NCI-H128 (cell line): Measurements from ENCODE around the gene CNOT6.
A peak's percentile ranks its signal among the peaks of the same experiment; 100 is the strongest.
"Not testable (repeated sequence)": the region's sequence is repeated elsewhere in the genome, so short reads cannot be mapped to it uniquely, and the experiment has no call there.

Experiments used
- DNase-seq: peaks from one replicate; lab custom pipeline; 2025; ENCODE audit not compliant: unreplicated experiment; lab: John Stamatoyannopoulos, UW

The CNOT6 gene

GRCh38 chr5:180470966-180471582 lies 23.1 kb upstream of the CNOT6 start:
- DNase-seq, result peak; percentile 6

DNA sequence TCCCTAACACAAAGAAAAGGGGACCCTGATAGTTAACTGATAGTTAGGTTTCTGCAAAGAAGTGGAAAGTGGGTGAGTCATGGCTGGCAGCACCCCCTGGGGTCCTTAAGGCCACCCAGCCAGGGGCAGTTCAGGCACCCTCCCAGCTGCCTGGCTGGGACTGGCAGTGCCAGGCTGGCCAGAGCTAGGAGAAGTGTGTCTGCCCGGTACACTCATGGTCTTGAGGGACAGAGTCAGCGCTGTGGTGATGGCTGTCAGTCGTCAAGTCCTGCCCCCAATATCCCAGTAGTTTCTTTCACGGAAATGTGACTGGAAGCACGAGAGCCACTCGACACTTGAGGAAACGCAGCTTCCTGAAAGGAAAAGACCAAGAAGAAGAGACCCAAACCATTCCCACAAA lies 22.3 kb upstream of the CNOT6 start:
- no peak for DNase-seq

- no peak for DNase-seq
These were observed 21.9 kb upstream of the CNOT6 start for GRCh38 chr5:180472269-180472668.

- DNase-seq, result not testable (repeated sequence)
These were observed 20.8 kb upstream of the CNOT6 start for GRCh38 chr5:180473386-180473785.

- DNase-seq, result no peak
These were observed 19.6 kb upstream of the CNOT6 start for GRCh38 chr5:180474569-180474968.

- not testable (repeated sequence) for DNase-seq
These were observed 18.1 kb upstream of the CNOT6 start for GRCh38 chr5:180475969-180476524.

DNA sequence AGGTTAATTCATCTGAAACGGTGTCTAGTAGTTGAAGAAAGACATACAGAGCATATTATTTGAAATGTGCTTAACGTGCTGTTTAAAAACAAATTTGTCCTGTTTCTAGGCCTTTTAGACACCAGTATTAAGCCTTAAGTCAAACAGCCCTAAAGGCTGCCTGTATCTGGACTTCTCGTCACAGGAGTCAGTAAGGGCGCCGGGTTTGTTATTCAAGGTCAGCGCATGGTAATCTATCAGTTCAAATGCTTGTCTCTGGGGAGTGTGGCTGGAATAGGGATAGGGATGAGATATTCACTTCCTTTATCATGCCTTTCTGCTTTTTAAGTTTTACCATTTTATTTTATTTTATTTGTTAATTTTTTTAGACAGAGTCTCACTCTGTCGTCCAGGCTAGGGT lies 9.4 kb upstream of the CNOT6 start:
- no peak for DNase-seq

DNA sequence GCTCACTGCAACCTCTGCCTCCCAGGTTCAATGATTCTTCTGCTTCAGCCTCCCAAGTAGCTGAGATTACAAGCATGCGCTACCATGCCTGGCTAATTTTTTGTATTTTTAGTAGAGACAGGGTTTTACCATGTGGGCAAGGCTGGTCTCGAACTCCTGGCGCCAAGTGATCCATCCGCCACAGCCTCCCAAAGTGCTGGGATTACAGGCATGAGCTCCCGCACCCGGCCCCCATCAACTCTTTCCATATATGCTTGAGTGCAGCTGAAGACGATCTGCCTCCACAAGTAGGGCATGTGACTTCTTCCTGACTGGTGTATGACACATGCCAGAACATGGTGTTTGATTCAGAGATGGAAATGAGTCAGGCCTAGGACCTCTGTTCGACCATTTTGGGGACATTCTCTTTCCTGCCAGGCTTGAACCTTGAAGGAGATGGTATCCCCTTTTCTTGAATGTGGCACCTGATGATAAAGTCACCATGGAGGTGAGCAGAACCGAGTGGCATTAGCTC lies 7.5 kb upstream of the CNOT6 start:
- DNase-seq, result no peak

DNA sequence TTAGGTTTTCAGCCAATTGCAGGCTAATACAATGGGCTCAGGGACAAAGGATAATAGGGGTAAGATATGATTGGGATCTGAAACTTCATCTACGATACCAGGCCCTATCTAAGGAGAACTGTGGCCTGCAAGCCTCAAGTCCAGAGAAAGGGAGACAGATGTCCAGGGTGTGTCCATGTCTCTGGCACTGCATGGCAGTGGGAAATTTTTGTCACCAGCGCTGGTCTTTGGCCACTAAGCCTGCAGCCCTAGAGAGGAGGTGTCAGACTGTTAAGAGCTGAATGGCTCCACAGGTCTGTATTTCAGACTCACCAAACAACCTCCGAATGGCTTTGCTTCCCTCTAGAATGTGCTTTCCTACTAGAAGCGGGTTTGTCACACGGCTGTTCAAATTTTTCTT lies 6.6 kb upstream of the CNOT6 start:
- DNase-seq, result no peak

- DNase-seq, result no peak
These were observed 2.7 kb upstream of the CNOT6 start for GRCh38 chr5:180491496-180491895.

GRCh38 chr5:180492226-180492903 lies 1.8 kb upstream of the CNOT6 start:
- no peak for DNase-seq

- DNase-seq, result no peak
These were observed 467 bp downstream of the CNOT6 start for GRCh38 chr5:180494510-180495181.

DNA sequence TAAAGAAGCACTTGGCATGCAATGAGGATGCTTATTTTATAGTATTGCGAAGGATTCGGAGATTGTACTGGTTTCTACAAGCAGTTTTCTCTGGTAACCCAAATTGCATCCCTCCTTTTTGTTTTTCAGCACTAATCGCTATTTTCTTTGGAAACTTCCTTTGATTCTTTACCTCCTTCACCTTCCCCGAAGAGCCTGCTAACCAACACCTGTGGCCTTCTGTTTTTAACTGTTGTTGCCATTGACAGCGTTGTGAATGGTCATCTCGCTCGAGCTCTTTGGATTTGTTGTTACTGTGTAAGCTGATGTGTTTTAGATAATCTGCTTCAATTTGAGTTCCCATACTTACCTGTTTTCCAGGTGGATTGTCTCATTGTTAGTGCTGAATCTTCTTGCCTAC lies 1.1 kb downstream of the CNOT6 start:
- DNase-seq, result no peak

DNA sequence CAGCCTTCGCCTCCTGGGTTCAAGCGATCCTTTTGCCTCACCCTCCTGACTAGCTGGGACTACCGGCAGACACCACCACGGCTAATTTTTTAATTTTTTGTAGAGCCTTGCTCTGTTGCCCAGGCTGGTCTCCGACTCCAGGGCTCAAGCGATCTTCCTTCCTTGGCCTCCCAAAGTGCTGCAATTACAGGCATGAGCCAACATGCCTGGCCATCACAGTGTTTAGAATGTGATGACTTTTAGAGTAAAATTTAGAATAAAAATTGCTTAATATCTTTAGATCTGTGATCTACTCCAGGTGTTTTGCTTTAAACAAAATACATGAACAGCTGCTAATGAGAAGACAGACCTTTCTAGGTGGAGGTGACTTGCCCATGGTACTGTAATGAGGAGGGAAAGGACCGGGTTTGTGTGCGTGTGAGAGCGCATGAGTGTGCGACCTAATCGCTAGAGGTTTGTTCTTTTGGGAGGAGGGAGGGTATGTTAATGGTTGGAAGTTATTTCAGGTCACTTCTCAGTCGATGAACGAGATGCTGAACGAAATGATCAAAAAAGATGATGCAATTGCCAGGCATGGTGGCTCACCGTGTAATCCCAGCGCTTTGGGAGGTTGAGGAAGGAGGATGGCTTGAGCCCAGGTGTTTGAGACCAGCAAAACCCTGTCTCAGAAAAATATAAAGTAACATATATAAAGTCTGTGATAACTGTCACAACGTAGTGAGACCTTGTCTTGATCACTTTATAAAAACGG lies 2.0 kb downstream of the CNOT6 start:
- DNase-seq, result no peak

DNA sequence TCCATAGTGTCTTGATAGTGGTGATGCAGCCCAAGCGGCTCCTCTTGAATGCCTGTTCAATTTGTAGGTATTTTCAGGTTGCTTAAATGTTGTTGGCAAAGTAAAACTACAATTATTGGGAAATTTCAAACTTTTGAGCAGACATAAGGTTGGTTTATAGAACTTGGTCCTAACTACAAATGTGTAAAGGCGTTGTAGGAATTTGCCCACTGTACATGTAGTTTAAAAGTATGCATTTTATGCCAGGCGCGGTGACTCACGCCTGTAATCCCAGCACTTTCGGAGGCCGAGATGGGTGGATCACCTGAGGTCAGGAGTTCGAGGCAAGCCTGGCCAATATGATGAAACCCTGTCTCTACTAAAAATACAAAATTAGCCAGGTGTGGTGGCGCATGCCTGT lies 2.6 kb downstream of the CNOT6 start:
- not testable (repeated sequence) for DNase-seq

DNA sequence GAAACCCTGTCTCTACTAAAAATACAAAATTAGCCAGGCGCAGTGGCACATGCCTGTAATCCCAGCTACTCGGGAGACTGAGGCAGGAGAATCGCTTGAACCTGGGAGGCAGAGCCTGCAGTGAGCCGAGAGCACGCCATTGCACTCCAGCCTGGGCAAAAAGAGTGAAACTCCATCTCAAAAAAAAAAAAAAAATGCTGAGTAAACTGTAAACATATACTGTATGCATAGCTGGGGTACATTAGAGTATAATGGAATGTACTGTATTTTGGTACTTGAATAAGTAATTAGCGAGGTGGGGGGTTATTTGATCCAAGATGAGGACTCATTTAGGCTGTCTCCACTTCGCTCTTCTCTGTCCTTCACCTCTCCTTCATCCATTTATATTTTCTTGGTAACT lies 3.7 kb downstream of the CNOT6 start:
- DNase-seq, result not testable (repeated sequence)

DNA sequence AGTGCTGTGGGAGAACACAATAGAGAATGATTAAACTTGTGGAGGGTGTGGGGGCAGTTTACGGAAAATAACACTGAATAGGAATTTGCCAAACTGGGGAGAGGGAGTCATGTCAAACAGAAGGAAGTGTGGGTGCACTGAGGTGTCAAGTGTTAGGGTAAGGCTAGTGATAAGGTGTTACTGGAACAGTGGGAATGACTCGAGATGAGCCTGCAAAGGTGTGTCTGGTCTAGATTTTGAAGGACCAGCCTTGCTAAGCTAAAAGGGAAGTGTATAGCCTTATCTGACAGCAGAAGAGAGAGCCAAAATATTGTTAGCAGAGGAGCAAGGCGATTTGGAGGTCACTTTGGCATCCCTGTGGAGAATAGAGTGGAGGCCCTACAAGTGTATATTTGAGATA lies 4.2 kb downstream of the CNOT6 start:
- DNase-seq, result no peak

DNA sequence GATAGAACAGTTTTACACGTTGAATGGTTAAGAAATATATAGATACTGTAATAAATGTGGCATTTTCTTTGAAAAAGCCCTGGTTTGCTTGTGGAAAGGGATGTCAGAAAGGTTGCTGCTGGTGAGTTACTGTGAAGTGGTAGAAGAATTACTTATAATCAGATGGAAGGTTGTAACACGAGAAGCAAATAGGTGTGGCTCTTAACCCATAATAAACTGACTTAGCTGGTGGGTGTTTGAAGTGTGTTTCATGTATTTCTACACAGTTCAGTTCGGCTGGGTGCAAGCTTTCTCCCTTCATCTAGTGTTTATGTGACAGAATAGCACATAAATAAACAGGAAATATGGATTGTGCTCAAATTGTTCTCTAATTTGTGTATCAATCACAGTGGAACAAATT lies 5.5 kb downstream of the CNOT6 start:
- DNase-seq, result no peak

DNA sequence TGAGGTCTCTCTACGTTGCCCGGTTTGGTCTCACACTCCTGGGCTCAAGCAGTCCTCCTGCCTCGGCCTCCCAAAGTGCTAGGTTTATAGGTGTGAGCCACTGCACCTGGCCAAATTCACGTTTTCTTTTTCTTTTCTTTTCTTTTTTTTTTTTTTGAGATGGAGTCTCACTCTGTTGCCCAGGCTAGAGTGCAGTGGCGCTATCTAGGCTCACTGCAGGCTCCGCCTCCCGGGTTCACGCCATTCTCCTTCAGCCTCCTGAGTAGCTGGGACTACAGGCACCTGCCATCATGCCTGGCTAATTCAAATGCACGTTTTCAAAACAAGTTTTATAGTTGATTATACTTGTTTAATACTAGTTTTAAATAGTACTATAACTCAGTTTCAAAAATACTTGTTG lies 6.1 kb downstream of the CNOT6 start:
- not testable (repeated sequence) for DNase-seq

- DNase-seq, result no peak
These were observed 13.5 kb downstream of the CNOT6 start for GRCh38 chr5:180507661-180508060.

GRCh38 chr5:180515294-180515693 lies 21.1 kb downstream of the CNOT6 start:
- DNase-seq, result no peak
